ENCODE measurements around the gene MRPL42.
"Not testable (repeated sequence)": the region's sequence is repeated elsewhere in the genome, so short reads cannot be mapped to it uniquely, and the experiment has no call there.

Gene MRPL42

DNA sequence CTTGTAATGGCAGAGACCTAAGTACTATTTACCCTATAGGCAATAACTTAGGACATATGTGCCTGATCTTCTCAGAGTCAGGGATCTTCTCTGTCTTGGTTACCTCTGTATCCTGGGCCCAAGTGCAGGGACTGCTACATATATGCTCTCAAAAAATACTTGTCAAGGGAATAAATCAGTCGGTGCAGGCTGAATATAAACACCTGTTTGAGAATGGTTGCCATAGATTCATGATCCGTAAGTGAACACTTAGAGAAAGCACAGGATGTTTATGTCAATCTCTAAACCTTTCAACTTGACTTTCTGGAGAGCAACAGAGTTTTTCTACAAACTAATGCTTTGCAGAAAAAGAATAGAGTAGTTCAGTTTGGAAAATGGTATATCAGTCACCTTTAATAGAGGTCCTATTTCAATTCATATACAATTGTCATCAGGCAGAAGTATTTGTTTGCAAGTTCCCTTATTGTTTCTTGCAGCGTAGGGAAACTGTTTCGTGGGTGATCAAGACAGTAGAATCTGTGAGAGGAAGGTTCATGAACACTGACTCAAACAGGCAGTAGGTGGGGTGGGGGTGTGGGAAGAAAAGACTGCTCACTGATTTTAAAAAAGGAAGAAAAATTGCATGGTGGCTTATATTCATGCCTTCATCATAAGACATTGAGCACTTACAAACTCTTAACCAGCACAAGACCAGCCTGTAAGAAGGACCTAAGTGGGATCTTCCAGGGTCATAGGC is 19.6 kb upstream of the MRPL42 start:
- DNase-seq = no peak

DNA sequence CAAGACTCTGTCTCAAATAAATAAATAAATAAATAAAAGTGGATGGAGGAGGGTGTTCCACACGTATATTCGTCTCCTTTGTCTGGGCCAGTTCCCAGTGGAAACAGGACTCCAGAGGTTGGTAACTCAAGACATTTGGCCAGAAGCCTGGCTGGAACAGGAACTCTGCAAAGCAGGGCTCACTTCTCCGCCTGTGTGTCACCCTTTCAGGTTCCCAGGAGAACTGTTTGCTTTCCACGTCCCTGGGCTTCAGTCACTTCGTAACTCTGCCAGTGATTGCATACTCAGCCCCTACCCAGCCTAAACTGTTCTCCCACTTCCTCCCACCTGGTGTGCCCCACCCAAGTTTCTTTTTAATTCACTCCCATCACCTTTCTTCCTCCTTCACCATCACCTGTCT is 18.5 kb upstream of the MRPL42 start:
- DNase-seq = no peak

- DNase-seq = no peak
Measured at GRCh38 chr12:93449277-93449676, 18.0 kb upstream of the MRPL42 start.

GRCh38 chr12:93451423-93452158 is 15.7 kb upstream of the MRPL42 start:
- no peak for DNase-seq

- no peak for DNase-seq
Measured at GRCh38 chr12:93453633-93454032, 13.7 kb upstream of the MRPL42 start.

DNA sequence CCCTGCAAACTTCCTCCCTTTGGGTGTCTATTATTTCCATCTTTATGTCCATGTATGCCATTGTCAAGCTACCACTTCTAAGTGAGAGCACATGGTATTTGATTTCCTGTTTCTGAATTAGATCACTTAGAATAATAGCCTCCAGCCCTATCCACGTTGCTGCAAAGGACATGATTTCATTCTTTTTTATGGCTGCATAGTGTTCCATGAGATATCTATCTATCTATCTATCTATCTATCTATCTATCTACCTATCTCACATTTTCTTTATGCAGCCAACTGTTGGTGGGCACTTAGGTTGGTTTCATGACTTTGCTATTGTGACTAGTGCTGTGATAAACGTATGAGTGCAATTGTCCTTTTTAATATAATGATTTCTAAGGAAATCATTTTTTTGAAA is 11.2 kb upstream of the MRPL42 start:
- DNase-seq = no peak

GRCh38 chr12:93459097-93459496 is 8.2 kb upstream of the MRPL42 start:
- no peak for DNase-seq

DNA sequence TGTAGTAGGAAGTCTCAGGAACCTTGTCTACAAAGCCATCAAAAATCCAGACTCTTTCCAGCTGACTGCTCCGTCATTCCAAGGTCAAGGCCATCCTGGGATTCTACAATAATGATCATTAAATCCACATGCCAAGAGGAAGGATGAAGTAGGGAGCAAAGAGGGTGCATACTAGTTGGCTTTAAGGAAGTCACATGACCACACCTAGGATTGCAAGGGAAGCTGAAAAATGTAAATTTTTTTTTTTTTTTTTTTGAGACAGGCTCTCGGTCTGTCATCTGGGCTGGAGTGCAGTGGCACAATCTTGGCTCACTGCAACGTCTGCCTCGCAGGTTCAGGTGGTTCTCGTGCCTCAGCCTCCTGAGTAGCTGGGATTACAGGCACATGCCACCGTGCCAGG is 7.3 kb upstream of the MRPL42 start:
- no peak for DNase-seq

GRCh38 chr12:93460902-93461301 is 6.4 kb upstream of the MRPL42 start:
- DNase-seq = no peak

GRCh38 chr12:93461503-93461902 is 5.8 kb upstream of the MRPL42 start:
- DNase-seq = no peak

DNA sequence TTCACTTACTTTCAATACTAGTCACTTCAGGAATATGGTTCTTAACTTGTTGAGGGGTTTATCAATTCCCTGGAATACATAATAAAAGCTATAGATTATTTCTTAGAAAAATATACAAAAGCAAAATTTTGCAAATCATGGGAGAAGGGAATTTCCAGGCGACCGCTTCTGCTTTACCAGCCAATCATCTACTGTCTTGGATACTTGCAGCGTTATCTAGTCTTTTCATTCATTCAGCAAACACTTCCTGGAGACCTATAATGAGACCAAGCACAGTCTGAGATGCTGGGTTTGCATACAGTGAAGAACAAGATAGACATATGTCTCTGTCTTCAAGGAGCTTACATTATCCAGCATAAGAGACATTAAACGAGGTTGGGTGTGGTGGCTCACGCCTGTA is 1.5 kb upstream of the MRPL42 start:
- no peak for DNase-seq

GRCh38 chr12:93466625-93467350 is 526 bp upstream of the MRPL42 start:
- DNase-seq = no peak

GRCh38 chr12:93468008-93468371 is 676 bp downstream of the MRPL42 start:
- peak; percentile 39 for DNase-seq

GRCh38 chr12:93469386-93469785 is 2.1 kb downstream of the MRPL42 start:
- DNase-seq = no peak

DNA sequence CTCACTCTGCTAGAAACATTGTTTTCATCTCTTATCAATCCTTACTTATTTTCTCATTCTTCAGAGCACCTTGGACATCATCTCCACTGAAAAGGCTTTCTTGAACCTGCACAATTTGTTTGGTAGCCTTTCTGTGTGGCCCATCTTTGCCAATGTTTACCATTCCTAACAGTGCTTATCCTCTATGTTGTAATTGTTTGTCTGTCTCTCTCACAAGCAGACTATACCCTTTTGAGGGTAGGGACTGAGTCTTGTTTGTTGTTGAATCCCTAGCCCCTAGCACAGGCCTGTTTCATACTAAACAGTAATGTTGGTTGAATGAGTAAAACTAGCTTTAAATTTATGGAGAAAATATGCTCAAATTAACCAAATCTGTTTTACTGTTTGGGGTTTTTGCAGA is 9.2 kb downstream of the MRPL42 start:
- no peak for DNase-seq

GRCh38 chr12:93482721-93483120 is 15.4 kb downstream of the MRPL42 start:
- DNase-seq = no peak

DNA sequence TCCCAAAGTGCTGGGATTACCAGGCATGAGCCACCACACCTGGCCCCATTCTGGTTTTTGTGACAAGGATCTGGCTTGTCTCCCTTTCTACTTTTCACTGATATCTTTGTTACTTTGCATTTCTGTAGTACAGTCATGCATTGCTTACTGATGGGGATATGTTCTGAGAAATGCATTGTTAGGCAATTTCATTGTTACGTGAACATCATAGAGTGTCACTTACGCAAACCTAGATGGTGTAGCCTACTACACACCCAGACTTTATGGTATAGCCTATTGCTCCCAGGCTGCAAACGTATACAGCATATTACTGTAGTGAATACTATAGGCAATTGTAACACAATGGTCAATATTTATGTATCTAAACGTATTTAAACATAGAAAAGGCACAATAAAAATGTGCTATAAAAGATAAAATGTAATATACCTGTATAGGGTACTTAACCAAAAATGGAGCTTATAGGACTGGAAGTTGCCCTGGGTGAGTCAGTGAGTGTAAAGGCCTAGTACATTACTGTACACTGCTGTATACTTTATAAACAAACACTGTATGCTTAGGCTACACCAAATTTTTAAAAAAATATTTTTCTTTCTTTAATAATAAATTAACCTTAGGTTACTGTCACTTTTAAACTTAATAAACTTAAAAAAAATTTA is 16.0 kb downstream of the MRPL42 start:
- DNase-seq = no peak

- no peak for DNase-seq
Measured at GRCh38 chr12:93484315-93484981, 17.1 kb downstream of the MRPL42 start.

DNA sequence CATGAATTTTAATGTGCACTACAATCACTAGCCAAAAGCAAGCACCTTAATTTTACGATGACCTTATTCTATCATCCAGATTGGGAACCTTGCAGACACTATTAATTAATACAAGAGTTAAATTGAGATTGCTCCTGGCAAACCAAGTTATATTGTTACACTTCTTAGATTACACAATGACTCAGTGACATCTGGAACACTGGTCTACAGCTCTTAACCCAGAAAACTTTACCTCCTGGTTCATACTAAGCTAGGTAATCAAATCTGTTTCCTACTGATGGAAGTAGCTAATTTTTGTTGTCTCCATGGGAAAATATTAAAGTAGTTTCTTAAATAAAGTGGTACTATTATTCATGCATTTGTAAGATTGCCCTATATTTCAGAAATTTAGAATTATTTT is 25.5 kb downstream of the MRPL42 start:
- not testable (repeated sequence) for DNase-seq

DNA sequence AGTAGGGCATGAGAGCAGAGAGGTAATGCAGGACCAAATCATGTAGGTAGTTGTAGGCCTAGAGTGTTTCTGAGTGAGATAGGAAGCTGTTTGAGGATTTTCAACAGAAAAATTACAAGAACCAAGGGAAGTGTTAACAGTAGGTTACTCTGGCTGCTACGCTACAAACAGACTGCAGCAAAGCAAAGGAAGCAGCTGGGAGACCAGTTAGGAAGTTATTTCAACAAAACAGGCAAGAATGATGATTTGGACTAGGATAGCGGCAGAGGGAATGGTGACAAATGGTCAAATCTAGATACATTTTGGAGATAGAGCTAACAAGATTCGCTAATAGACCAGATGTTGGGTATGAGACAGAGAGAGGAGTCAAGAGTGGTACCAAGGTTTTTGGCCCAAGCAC is 26.8 kb downstream of the MRPL42 start:
- no peak for DNase-seq

DNA sequence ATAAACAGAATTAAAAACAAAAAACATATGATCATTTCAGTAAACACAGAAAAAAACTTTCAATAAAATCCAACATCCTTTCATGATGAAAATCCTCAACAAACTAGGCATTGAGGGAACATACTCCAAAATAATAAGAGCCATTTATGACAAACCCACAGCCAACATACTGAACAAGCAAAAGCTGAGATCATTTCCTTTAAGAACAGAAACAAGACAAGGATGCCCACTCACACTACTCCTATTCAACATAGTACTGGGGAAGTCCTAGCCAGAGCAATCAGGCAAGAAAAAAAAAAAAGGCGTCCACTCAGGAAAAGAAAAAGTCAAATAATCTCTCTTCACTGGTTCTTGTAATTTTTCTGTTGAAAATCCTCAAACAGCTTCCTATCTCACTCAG is 30.1 kb downstream of the MRPL42 start:
- no peak for DNase-seq

GRCh38 chr12:93498813-93499212 is 31.5 kb downstream of the MRPL42 start:
- DNase-seq = not testable (repeated sequence)

GRCh38 chr12:93500201-93500600 is 32.9 kb downstream of the MRPL42 start:
- no peak for DNase-seq

Data from NCI-H526 treated with DMSO at 0.1 percent for 48 hours (cell line).